Loucy (cell line): Measurements from ENCODE around the gene RPL22.

Source experiments
- H2AFZ ChIP-seq: fragments of 200-600 bp; sonication (generic); 2 replicates; pipeline ENCODE4 v1.6.0; 2016; ENCODE audit warnings: antibody characterized with exemption, mild to moderate bottlenecking, low read length, moderate library complexity
- H3F3A ChIP-seq: fragments of 200-600 bp; 2 replicates; pipeline ENCODE4 v1.6.0; 2016; ENCODE audit warnings: antibody characterized with exemption, low read depth, mild to moderate bottlenecking
- H3K27me3 ChIP-seq: fragments of 200-600 bp; sonication (generic); 2 replicates; pipeline ENCODE4 v1.6.1; 2014; ENCODE audit warnings: low read length, mild to moderate bottlenecking; ENCODE audit not compliant: insufficient read depth, poor library complexity, severe bottlenecking
- H3K36me3 ChIP-seq: fragments of 200-600 bp; sonication (generic); 2 replicates; pipeline ENCODE4 v1.6.1; 2016; ENCODE audit warnings: low read length; ENCODE audit not compliant: insufficient read depth
- H3K4me1 ChIP-seq: fragments of 200-600 bp; sonication (generic); 2 replicates; pipeline ENCODE4 v1.5.1; 2014; ENCODE audit warnings: low read length, mild to moderate bottlenecking; ENCODE audit not compliant: insufficient read depth, poor library complexity, severe bottlenecking
- H3K4me2 ChIP-seq: fragments of 200-600 bp; sonication (generic); 2 replicates; pipeline ENCODE4 v1.6.0; 2014; ENCODE audit warnings: antibody characterized with exemption, low read length, low read depth, mild to moderate bottlenecking; ENCODE audit not compliant: poor library complexity, severe bottlenecking
- H3K4me3 ChIP-seq: fragments of 200-600 bp; sonication (generic); 2 replicates; pipeline ENCODE4 v1.5.1; 2014; ENCODE audit warnings: low read length, mild to moderate bottlenecking, mixed read lengths; ENCODE audit not compliant: poor library complexity, severe bottlenecking
- H3K79me2 ChIP-seq: fragments of 200-600 bp; sonication (generic); 2 replicates; pipeline ENCODE4 v1.6.1; 2014; ENCODE audit warnings: low read length; ENCODE audit not compliant: insufficient read depth
- H3K9ac ChIP-seq: fragments of 200-600 bp; sonication (generic); 2 replicates; pipeline ENCODE4 v1.6.0; 2014; ENCODE audit warnings: mild to moderate bottlenecking, low read depth, low read length, moderate library complexity; ENCODE audit not compliant: poor library complexity, severe bottlenecking
- H3K9me2 ChIP-seq: fragments of 200-600 bp; sonication (generic); replicated peaks from 2 replicates; pipeline ENCODE4 v1.6.1; 2016; ENCODE audit warnings: low read depth, low read length, mixed read lengths
- H3K9me3 ChIP-seq: fragments of 200-600 bp; sonication (generic); 2 replicates; pipeline ENCODE4 v1.6.1; 2014; ENCODE audit warnings: mild to moderate bottlenecking, antibody characterized with exemption, low read length, low read depth; ENCODE audit not compliant: insufficient read depth
- H4K20me1 ChIP-seq: fragments of 200-600 bp; sonication (generic); 2 replicates; pipeline ENCODE4 v1.6.0; 2014; ENCODE audit warnings: antibody characterized with exemption, low read length, mild to moderate bottlenecking; ENCODE audit not compliant: insufficient read depth, poor library complexity, severe bottlenecking
- EZH2phosphoT487 ChIP-seq: fragments of 200-600 bp; IDR thresholded peaks from 2 replicates; pipeline ENCODE4 v1.6.1; 2018; ENCODE audit warnings: antibody characterized with exemption, mild to moderate bottlenecking, moderate library complexity, borderline replicate concordance
- TF ChIP-seq, protein P1 (sequence below): fragments of 200-600 bp; sonication (generic); conservative IDR thresholded peaks from 2 replicates; pipeline ENCODE4 v1.5.1; 2014; ENCODE audit warnings: mild to moderate bottlenecking, antibody characterized with exemption, low read length

Gene RPL22

DNA sequence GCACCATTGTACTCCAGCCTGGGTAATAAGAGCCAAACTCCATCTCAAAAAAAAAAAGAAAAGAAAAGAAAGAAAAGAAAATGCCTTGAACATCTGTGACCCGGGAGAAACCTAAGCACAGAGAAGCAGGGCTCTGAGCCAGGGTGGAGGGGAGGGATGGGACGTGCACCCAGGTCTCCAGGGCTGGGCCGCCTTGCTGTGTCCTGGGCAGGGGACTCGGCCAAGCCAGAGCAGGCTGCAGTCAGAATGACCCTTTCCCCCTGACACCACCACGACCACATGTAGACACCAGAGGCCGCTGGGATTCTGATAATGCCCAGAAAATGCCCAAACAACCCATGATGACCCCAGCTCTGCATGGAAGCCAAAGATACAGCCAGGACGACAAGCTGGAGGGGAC lies 37.1 kb downstream of the RPL22 start:
- Histone ChIP-seq H4K20me1 (no peaks in the 10 kb centered on the region), H3K4me2 (no peak overlapping the region), H3K4me1 (no peaks in the 10 kb centered on the region), H3F3A (no peaks in the 10 kb centered on the region), H3K79me2 (no peaks in the 10 kb centered on the region), H3K9me3 (no peaks in the 10 kb centered on the region), H3K36me3 (no peaks in the 10 kb centered on the region), H3K4me3 (no peak overlapping the region), H3K9ac (no peak overlapping the region), H3K27me3 (no peaks in the 10 kb centered on the region), H3K9me2 (no peaks in the 10 kb centered on the region), H2AFZ (no peak overlapping the region)
- TF ChIP-seq, protein P1, sequence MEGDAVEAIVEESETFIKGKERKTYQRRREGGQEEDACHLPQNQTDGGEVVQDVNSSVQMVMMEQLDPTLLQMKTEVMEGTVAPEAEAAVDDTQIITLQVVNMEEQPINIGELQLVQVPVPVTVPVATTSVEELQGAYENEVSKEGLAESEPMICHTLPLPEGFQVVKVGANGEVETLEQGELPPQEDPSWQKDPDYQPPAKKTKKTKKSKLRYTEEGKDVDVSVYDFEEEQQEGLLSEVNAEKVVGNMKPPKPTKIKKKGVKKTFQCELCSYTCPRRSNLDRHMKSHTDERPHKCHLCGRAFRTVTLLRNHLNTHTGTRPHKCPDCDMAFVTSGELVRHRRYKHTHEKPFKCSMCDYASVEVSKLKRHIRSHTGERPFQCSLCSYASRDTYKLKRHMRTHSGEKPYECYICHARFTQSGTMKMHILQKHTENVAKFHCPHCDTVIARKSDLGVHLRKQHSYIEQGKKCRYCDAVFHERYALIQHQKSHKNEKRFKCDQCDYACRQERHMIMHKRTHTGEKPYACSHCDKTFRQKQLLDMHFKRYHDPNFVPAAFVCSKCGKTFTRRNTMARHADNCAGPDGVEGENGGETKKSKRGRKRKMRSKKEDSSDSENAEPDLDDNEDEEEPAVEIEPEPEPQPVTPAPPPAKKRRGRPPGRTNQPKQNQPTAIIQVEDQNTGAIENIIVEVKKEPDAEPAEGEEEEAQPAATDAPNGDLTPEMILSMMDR = no peak
- TF ChIP-seq EZH2phosphoT487 = no peak

DNA sequence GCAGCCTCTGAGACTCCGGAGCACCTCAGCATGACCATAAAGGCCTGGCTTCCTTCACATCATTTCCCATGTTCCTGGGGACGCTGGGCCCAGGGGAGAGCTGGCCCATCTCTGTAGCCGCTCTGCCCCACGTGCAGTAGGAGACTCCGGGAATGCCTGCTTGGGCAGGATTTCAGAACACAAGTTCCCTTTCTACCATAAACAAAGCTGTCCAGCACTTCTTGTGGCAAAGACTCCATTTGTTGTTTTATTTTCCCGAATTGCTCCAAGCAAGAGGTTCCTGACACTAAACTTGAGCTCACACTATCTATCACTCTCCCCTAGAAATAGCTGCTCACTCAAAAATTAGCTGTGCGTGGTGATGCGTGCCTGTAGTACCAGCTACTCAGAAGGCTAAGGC lies 41.2 kb downstream of the RPL22 start:
- Histone ChIP-seq H3K9ac (no peak overlapping the region), H3K4me1 (peaks cover 21% of the 10 kb centered on the region), H3K27me3 (no peaks in the 10 kb centered on the region), H3K4me3 (no peak overlapping the region), H3K79me2 (peaks cover 2% of the 10 kb centered on the region; the same call in 1 of the 2 replicates), H2AFZ (no peak overlapping the region), H4K20me1 (no peaks in the 10 kb centered on the region), H3K9me3 (no peaks in the 10 kb centered on the region), H3K4me2 (no peak overlapping the region), H3F3A (peaks cover 4% of the 10 kb centered on the region; the same call in 1 of the 2 replicates), H3K9me2 (no peaks in the 10 kb centered on the region), H3K36me3 (no peaks in the 10 kb centered on the region)
- no peak for TF ChIP-seq EZH2phosphoT487
- TF ChIP-seq, protein P1 = no peak

DNA sequence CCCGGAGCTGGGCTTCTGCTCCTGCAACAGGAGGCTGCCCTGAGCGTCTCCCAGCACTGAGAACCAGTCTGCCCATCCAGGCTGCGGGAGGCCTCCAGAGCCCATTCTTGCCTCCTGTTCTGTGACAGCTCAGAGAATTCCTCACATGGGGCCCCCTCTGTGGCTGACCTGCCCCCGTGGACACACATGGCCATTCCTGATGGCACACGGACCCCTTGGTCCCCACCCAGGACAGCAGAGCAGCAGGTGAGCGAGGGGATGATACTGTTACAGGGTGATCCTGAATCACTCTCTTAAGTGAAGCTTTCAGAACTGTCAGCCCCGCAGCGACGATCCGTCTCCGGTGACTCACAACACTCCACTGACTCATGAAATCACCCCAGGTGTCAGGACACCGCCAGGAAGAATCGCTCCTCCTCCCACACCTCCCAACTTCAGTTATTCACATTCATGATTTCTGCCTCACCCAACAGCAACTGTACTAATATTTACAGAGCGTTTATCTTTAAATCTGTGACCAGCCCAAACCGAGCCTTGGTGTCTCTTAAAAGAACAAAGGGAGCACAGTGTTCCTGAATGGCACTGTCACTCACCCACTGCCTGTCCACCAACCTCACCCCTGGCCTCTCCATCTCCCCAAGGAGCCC lies 41.7 kb downstream of the RPL22 start:
- H3K79me2 ChIP-seq = peaks cover 7% of the 10 kb centered on the region; the same call in 1 of the 2 replicates
- H3K4me3 ChIP-seq = no peak overlapping the region
- no peaks in the 10 kb centered on the region for H4K20me1 ChIP-seq
- H3K9me3 ChIP-seq = no peaks in the 10 kb centered on the region
- no peaks in the 10 kb centered on the region for H3K36me3 ChIP-seq
- H3K9me2 ChIP-seq = no peaks in the 10 kb centered on the region
- H2AFZ ChIP-seq = no peak overlapping the region
- peaks cover 4% of the 10 kb centered on the region; the same call in 1 of the 2 replicates for H3F3A ChIP-seq
- H3K4me1 ChIP-seq = peaks cover 26% of the 10 kb centered on the region
- TF ChIP-seq, protein P1 = no peak
- TF ChIP-seq EZH2phosphoT487 = no peak
- H3K4me2 ChIP-seq = no peak overlapping the region
- no peaks in the 10 kb centered on the region for H3K27me3 ChIP-seq
- no peak overlapping the region for H3K9ac ChIP-seq
